ENCODE data around the gene TMEM204.

TMEM204 gene

DNA sequence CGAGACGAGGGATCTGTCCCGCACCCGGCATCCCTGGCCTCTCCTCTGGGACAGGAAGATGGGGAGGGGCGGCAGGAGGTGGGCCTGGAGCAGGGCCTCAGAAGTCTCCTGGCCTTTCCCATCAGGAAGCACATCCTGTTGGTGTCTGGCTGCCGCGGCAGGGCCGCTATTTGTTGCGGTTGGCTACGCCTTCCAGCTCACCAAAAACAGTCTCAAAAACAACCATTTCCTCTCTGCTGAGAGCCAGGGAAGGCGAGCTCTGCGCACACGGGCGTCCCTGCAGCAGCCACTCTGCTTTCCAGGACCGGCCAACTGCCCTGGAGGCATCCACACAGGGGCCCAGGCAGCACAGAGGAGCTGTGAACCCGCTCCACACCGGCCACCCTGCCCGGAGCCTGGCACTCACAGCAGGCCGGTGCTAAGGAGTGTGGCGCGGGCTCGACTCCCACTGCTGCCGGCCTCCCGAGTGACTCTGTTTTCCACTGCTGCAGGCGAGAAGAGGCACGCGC lies at the start of gene TMEM204:
Gene TMEM204 (plus strand): TSS at position 224 of the 509 bp plus-strand sequence. CDS start 610 bp downstream, outside the sequence.
- in situ Hi-C loops (cut with MboI; ENCODE audit: low sequenced_read_pairs, unreplicated experiment) = no loop called here
- no peak for TF ChIP-seq CTCF (IDR thresholded peaks at IDR 0.05; ENCODE audit: borderline replicate concordance, control extremely low read depth, extremely low read depth, insufficient read depth, missing control alignments)
- no peak for DNase-seq (ENCODE audit: low spot score)

DNA sequence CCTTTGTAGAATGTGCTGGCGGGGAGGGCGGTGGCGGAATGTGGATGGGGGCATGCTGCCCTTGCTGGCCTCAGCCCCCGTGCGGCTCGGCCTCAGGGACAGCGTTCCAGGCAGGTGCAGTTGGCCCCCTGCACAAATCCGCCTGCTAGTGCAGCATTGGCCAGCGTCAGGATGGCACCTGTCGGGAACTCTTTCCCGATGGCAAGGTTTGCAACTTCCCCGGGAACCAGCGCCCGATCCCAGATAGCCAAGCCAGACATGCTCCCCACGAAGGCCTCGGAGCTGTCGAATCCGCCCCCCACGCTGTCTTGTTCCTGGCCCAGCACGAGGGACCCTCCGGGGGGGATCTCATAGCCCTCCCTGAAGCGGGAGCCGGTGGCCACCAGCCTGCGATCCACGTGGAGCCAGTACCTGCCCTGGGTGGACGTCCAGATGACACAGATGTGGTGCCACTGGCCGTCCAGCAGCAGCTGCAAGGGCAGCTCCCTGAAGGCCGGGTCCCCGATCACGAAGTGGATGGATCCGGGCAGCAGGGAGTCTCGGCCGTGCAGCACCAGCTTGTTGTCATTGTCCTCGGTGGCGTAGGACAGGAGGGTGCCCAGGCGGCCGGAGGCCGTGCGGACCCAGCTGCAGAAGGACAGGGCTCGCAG lies 47.5 kb upstream of the TMEM204 start:
- DNase-seq (ENCODE audit: low spot score) = no peak
- TF ChIP-seq CTCF (IDR thresholded peaks at IDR 0.05; ENCODE audit: borderline replicate concordance, control extremely low read depth, extremely low read depth, insufficient read depth, missing control alignments) = no peak
- in situ Hi-C loops (cut with MboI; ENCODE audit: low sequenced_read_pairs, unreplicated experiment) = no loop called here

GRCh38 chr16:1486551-1487390 lies 46.7 kb upstream of the TMEM204 start:
- no peak for TF ChIP-seq CTCF (IDR thresholded peaks at IDR 0.05; ENCODE audit: borderline replicate concordance, control extremely low read depth, extremely low read depth, insufficient read depth, missing control alignments)
- no peak for DNase-seq (ENCODE audit: low spot score)
- in situ Hi-C loops (cut with MboI; ENCODE audit: low sequenced_read_pairs, unreplicated experiment) = no loop called here

DNA sequence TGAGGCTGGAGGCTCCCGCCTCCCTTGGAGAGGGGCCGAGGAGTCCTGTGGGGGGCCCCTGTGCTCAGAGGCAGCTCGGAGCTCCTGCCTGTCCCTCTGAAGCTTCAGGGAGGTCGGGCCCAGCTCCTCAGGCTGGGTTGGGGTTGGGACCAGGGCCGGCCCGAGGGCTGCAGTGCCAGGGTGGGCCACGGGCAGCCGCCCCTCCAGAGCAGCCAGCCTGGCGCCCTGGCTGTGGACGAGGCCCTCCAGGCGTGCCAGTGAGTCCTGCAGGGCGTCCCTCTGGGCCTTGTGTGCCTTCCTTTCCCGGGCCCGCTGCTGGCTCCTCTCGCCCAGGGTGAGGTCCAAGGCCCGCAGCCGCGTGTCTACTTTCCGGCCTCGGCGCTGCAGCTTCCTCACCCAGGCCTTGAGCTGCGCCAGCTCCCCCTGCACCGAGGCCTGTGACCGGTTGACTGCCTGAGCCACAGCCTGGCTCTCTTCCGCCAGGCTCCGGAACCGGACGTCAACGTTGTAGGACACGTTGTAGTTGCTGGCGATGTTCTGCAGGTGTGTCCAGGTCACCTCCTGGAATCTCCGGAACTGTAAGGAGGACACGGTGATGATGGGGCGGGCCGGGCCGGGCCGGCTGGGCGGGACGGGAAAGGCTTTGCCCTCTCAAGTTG lies 45.9 kb upstream of the TMEM204 start:
- in situ Hi-C loops (cut with MboI; ENCODE audit: low sequenced_read_pairs, unreplicated experiment) = no loop called here
- no peak for TF ChIP-seq CTCF (IDR thresholded peaks at IDR 0.05; ENCODE audit: borderline replicate concordance, control extremely low read depth, extremely low read depth, insufficient read depth, missing control alignments)
- no peak for DNase-seq (ENCODE audit: low spot score)

GRCh38 chr16:1488054-1488601 lies 45.3 kb upstream of the TMEM204 start:
- in situ Hi-C loops (cut with MboI; ENCODE audit: low sequenced_read_pairs, unreplicated experiment) = no loop called here
- no peak for DNase-seq (ENCODE audit: low spot score)
- TF ChIP-seq CTCF (IDR thresholded peaks at IDR 0.05; ENCODE audit: borderline replicate concordance, control extremely low read depth, extremely low read depth, insufficient read depth, missing control alignments) = no peak

GRCh38 chr16:1488619-1489018 lies 44.8 kb upstream of the TMEM204 start, which contains the start of gene PTX4:
Gene PTX4, minus strand, starts transcription at chr16:1488944. Its CDS starts 35 bp downstream, at chr16:1488909.
- no peak for TF ChIP-seq CTCF (IDR thresholded peaks at IDR 0.05; ENCODE audit: borderline replicate concordance, control extremely low read depth, extremely low read depth, insufficient read depth, missing control alignments)
- in situ Hi-C loops (cut with MboI; ENCODE audit: low sequenced_read_pairs, unreplicated experiment) = no loop called here
- no peak for DNase-seq (ENCODE audit: low spot score)
